BJ (cell line): Measurements from ENCODE around the gene L2HGDH. TPM values are rescaled to one million over a fixed set of nuclear protein-coding genes. Genes with fewer than 3 reads are reported as not detected.

ENCODE experiments used
- CTCF ChIA-PET: fragments of 350-600 bp; formaldehyde crosslinking; extraction: SDS; loops from one replicate; lab custom pipeline; 2021; ENCODE audit warnings: antibody characterized with exemption, inconsistent platforms; lab: Yijun Ruan, JAX
- POLR2A ChIA-PET: fragments of 300-600 bp; sonication (Branson Sonifier 250); formaldehyde crosslinking; extraction: SDS; loops from one replicate; lab custom pipeline; 2021; ENCODE audit warnings: antibody characterized with exemption; lab: Charles Lee
- DNase-seq: peaks from one replicate; pipeline ENCODE4 v3.0.0-alpha.2; 2011; ENCODE audit warnings: low read depth
- H3K27me3 ChIP-seq: 2 replicates; pipeline ENCODE4 v1.6.0; 2011; ENCODE audit warnings: low read length; ENCODE audit not compliant: control insufficient read depth, insufficient read depth
- H3K36me3 ChIP-seq: 2 replicates; pipeline ENCODE4 v1.5.1; 2011; ENCODE audit warnings: low read length; ENCODE audit not compliant: control insufficient read depth, insufficient read depth
- H3K4me3 ChIP-seq: 2 replicates; pipeline ENCODE4 v1.5.1; 2011; ENCODE audit warnings: low read depth, mild to moderate bottlenecking, control low read depth, low read length
- polyA plus RNA-seq: library from polyadenylated mRNA; depleted of rRNA; stranded (reverse); fragments of >200 nt; gene quantifications from 2 replicates; pipeline ENCODE4 v1.2.3, GENCODE V29; 2011
- TF ChIP-seq, protein P1 (sequence below): IDR thresholded peaks from 2 replicates; pipeline ENCODE4 v1.5.1; 2011; ENCODE audit warnings: low read depth, mild to moderate bottlenecking, control low read depth, inconsistent platforms, low read length, moderate library complexity; ENCODE audit not compliant: insufficient read depth

The L2HGDH gene
- polyA plus RNA-seq, 1 experiment: 2.3 TPM

- DNase-seq: no peak
- Histone ChIP-seq H3K4me3 (no peak overlapping the region), H3K27me3 (no peaks in the 10 kb centered on the region), H3K36me3 (no peaks in the 10 kb centered on the region)
- TF ChIP-seq, protein P1, sequence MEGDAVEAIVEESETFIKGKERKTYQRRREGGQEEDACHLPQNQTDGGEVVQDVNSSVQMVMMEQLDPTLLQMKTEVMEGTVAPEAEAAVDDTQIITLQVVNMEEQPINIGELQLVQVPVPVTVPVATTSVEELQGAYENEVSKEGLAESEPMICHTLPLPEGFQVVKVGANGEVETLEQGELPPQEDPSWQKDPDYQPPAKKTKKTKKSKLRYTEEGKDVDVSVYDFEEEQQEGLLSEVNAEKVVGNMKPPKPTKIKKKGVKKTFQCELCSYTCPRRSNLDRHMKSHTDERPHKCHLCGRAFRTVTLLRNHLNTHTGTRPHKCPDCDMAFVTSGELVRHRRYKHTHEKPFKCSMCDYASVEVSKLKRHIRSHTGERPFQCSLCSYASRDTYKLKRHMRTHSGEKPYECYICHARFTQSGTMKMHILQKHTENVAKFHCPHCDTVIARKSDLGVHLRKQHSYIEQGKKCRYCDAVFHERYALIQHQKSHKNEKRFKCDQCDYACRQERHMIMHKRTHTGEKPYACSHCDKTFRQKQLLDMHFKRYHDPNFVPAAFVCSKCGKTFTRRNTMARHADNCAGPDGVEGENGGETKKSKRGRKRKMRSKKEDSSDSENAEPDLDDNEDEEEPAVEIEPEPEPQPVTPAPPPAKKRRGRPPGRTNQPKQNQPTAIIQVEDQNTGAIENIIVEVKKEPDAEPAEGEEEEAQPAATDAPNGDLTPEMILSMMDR: no peak
- POLR2A ChIA-PET: no interaction called here
- CTCF ChIA-PET: no interaction called here
These were observed 96.6 kb downstream of the L2HGDH start for GRCh38 chr14:50215416-50215815.

- DNase-seq: no peak
- H3K4me3 ChIP-seq: no peak overlapping the region
- POLR2A ChIA-PET: no interaction called here
- CTCF ChIA-PET: no interaction called here
- no peaks in the 10 kb centered on the region for H3K36me3 ChIP-seq
- TF ChIP-seq, protein P1: no peak
- H3K27me3 ChIP-seq: no peaks in the 10 kb centered on the region
These were observed 98.2 kb downstream of the L2HGDH start for GRCh38 chr14:50213795-50214194.

GRCh38 chr14:50212726-50213125 is 99.3 kb downstream of the L2HGDH start:
- ChIA-PET POLR2A (no interaction called here), CTCF (no interaction called here)
- DNase-seq: no peak
- TF ChIP-seq, protein P1: no peak
- Histone ChIP-seq H3K4me3 (no peak overlapping the region), H3K27me3 (no peaks in the 10 kb centered on the region), H3K36me3 (no peaks in the 10 kb centered on the region)

DNA sequence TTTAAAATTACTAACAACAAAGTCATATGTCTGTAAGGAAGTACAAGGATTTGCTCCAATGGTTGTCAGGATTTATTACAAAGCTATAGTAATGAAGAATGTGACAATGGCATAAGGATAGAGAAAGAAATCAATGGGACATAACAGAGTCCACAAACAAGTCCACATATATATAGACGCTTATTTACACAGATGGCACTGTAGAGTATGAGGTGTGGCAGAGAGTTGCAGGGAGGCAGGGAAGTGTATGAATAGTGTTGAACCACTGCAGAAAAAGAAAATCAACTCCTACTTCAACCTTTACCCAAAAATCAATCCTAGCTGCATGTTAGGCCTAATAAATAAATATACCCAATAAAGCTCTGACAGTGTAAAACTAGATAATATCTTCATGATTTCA is 102.0 kb downstream of the L2HGDH start:
- H3K4me3 ChIP-seq: no peak overlapping the region
- TF ChIP-seq, protein P1: no peak
- H3K36me3 ChIP-seq: no peaks in the 10 kb centered on the region
- ChIA-PET CTCF (interaction anchor here (1.0 to 1.5 kb wide), 2 partner anchors 46 to 50 kb away, joined by 3 to 4 read pairs; no protein-coding TSS in a partner anchor), POLR2A (interaction anchor here (0.6 kb wide), 2 partner anchors 40 to 648 kb away, joined by 8 to 11 read pairs; no protein-coding TSS in a partner anchor)
- no peaks in the 10 kb centered on the region for H3K27me3 ChIP-seq
- DNase-seq: no peak

DNA sequence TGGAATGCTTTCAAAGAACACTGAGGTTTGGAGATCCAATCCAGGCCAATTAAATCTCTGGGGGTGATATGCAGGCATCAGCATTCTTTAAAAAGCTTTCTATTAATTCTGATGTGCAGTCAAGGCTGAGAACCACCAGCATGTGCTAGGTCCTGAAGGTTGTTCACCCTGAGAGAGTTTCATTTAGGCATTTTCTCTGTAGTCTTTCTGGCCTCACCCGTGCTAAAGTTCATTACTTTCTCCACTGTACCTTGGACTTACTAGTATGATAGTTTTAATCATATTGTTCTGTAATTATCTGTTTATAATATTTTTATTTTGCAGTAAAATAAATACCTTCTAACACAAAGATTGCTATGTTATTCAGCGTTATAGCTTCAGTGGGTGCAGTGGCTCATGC is 113.5 kb downstream of the L2HGDH start:
- H3K36me3 ChIP-seq: peaks cover 4% of the 10 kb centered on the region
- TF ChIP-seq, protein P1: no peak
- DNase-seq: no peak
- H3K4me3 ChIP-seq: no peak overlapping the region
- CTCF ChIA-PET: interaction anchor here (0.5 to 0.6 kb wide), 2 partner anchors 9 to 10 kb away, joined by 3 read pairs; no protein-coding TSS in a partner anchor
- POLR2A ChIA-PET: no interaction called here
- no peaks in the 10 kb centered on the region for H3K27me3 ChIP-seq
